GM18517 (cell line): ENCODE results near the gene USP15.
A peak's percentile ranks its signal among the peaks of the same experiment; 100 is the strongest.
"Not testable (repeated sequence)": the region's sequence is repeated elsewhere in the genome, so short reads cannot be mapped to it uniquely, and the experiment has no call there.

Experiments used
- ATAC-seq: cut with Tn5 transposase; IDR thresholded peaks from one replicate; pipeline ENCODE4 v1.9.1; 2021; ENCODE audit warnings: mild to moderate bottlenecking, moderate library complexity; ENCODE audit not compliant: unreplicated experiment

The USP15 gene

DNA sequence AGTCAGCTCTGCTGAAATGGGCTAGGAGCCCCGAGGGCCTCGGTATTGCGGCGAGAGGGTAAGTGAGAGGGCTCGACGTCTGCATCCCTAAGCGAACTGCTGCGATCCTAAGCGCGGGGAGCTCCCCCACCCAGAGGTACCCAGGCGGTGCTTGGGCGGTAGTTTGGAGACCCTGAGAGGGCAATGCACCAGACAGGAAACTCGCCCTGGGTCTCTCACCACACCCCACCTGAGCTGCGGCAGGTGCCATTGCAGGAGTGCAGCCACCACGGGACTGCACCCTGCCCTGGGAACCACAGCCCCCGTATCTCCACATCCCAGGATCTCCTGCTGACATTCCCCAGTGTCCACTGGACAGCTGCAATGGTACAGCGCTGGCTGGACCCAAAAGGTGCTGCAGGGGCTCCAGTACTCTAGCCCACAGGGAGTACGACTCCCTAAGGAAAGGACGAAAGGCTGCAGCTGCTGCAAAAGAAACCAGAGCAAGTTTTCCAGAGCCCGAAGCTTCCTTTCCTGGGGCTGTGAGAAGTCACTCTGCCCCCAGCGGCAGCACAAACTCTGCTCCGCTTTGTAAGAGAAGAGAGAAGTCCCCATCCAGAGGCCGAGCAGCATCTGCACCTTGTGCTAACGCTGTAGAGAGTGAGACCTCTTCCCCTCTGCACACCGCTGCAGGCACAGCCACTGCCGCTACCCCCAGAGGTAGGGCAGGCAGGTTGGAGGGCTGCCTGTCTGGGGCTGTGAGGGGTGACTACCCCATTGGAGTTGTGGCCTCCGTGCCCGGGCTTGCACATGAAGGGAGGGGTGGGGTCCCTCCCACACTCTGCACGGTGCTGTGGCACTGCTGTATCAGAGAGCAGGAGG is 175.3 kb downstream of the USP15 start:
- ATAC-seq: peak; percentile 85

DNA sequence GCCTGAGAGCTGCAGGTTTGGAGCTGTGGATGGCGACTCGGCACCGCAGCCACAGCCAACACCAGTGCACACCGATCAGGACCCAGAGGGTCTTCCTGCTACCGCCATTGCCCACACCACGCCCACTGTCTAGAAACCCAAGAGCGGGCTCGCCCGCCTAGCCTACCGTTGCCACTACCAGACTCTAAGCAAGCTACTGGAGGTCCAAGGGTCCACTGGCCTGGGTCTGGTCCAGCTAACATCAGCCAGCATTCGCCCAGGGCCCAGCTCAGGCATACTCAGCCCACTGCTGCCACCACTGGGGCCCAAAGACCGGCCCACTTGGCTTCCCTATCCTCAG is 175.9 kb downstream of the USP15 start:
- no peak for ATAC-seq

DNA sequence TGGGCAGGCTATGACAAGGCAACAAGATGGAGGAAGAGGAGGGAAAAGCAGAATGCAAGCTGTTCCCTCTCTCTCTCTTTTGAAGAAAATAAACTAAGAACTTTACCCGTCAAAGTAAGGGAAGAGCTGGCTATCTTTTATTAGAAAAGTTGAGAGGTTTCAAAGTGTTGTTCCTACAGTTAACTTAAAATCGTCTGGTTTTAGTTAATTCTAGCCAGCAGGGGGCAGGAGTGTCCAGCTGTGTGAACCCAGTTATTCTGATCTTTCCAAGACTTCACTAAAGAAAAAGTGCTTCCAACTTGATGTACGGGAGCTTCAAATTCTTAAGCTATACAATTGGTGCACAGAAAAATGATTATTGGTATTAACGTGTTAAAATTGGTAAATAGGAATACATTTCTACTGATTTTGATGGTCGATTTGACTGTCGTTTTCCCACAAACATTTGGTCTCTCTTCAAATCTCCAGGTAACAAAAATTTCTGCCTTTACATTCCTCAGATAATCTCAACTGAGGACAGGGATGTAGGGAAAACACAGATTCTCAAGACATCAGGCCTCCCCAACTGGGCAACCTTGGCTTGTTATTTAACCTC is 178.0 kb downstream of the USP15 start:
- no peak for ATAC-seq

DNA sequence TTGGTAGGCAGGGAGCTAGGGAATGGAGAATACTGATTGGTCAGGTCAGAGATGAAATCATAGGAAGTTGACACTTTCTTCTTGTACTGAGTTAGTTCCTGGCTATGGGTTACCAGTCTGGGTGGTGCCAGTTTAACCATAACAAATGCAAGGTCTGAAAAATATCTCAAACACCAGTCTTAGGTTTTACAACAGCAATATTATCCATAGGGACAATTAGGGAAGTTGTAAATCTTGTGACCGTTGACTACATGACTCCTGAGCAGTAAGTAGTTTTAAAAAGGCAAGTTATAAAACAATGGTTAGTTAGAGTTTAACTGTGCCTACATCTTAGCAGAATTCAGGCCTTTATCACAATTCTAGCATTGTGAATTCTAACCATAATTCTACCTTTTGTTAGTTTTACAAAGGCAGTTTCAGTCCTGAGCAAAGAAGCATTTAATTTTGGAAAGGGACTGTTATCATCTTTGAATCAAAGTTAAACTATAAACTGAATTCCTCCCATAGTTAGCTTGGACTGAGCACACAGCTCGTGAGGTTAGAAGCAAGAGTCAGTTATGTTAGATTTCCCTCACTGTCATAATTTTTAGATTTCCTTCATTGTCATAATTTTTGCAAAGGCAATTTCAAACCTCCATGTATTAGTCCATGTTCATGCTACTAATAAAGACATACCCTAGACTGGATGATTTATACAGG is 186.7 kb downstream of the USP15 start:
- no peak for ATAC-seq

DNA sequence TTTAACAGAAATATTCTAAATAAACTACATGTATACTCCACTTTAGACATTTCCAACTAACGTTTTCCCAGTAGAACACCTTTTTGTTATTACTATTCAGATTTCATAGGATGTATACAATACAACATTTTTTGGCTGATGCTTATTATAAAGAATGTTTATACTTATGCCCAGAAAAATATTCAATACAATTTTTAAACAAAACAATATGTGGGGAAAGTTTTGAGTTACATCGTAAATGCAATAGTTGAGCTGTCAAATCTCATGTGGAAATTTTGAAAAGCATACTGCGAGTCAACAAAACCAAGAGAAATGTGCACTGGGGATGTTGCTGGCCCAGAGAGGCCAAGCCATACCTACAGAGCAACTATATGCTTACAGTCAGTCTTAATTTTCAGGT is 188.2 kb downstream of the USP15 start:
- no peak for ATAC-seq

DNA sequence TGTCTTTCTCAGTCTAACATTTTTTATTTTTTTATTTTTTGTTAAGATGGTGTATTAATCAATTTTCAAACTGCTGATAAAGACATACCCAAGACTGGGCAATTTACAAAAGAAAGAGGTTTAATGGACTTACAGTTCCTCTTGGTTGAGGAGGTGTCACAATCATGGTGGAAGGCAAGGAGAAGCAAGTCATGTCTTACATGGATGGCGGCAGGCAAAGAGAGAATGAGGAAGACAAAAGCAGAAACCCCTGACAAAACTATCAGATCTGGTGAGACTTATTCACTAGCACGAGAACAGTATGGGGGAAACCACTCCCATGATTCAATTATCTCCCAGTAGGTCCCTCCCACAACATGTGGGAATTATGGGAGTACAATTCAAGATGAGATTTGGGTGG is 195.2 kb downstream of the USP15 start:
- ATAC-seq: not testable (repeated sequence)

DNA sequence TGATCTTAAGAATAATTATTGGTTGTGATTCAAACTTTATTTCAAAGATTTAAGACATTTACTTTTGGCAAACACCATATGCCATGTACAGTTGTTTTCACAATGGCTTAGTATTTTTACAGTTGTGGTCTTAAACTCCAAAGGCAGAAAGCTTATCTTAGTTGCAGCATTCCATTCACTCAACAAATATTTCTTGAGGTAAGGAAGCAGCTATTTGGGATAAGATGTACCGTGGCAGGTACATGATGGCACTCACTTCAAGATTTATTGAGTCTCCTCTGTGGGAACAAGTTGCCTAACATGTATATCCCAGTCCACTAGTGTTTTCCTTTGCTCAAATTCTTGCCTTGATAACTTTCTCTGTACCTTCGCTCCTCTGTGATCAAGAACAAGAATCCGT is 198.4 kb downstream of the USP15 start:
- no peak for ATAC-seq

DNA sequence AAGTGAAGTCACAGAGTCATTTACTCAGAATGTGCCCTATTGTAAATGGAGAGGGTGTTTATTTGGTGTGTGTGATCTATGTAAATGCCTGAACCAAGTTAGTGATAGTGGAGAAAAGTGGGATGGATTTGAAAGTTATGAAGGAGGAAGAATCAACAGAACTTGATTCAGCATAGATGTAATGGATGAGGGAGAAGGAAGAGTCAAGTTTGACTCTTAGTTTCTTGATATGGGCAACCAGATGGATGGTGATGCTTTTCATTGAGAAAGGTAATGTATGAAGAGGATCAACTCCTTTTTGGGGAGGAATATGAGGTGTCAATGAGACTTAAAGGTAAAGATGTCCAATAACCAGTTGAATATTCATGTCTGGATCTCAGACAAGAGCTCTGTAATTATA is 199.8 kb downstream of the USP15 start:
- no peak for ATAC-seq

DNA sequence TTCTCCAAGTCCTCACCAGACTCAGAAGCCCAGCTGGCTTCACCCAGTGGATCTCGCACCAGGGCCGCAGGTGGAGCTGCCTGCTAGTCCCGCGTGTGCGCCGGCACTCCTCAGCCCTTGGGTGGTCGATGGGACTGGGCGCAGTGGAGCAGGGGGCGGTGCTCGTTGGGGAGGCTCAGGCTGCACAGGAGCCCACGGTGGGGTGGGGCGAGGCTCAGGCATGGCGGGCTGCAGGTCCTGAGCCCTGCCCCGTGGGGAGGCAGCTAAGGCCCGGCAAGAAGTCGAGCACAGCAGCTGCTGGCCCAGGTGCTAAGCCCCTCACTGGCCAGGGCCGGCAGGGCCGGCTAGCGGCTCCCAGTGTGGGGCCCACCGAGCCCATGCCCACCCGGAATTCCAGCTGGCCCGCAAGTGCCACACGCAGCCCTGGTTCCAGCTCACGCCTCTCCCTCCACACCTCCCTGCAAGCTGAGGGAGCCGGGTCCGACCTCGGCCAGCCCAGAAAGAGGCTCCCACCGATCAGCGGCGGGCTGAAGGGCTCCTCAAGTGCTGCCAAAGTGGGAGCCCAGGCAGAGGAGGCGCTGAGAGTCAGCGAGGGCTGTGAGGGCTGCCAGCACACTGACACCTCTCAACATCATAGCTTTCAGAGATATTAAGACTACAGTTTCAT is 201.1 kb downstream of the USP15 start:
- ATAC-seq: not testable (repeated sequence)

DNA sequence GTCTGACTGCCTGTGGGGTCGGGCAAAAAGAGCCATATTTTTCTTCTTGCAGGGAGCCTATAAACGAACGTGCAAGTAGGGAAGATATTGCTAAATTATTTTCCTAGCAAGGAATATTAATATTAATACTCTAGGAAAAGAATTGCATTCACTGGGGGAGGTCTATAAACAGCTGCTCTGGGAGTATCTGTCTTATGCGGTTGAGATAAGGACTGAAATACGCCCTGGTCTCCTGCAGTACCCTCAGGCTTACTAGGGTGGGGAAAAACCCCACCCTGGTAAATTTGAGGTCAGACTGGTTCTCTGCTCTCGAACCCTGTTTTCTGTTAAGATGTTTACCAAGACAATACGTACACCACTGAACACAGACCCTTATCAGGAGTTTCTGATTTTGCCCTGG is 203.0 kb downstream of the USP15 start:
- ATAC-seq: not testable (repeated sequence)
